Measurements from ENCODE around the gene VPS72.

Gene VPS72

DNA sequence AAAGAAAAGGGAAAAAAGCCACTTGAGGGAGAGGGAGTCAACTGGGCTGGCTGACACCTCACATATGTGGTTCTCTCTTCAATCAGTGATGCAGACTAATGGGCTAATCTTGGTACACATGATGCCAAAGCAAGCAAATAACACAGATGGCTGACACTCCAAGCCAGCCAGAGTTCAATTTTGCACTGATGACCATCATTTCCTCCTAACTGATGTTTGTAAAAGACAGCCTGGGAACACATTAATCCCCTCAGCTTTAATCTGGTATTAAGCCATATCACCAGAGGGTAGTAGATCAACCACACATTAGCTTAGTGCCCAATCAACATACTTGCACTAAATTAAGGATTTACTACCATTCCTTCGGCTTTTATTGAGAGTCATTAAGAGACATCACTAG lies 2.8 kb downstream of the VPS72 start:
- in situ Hi-C loops (cut with MboI; ENCODE audit: low sequenced_read_pairs), result no loop called here

DNA sequence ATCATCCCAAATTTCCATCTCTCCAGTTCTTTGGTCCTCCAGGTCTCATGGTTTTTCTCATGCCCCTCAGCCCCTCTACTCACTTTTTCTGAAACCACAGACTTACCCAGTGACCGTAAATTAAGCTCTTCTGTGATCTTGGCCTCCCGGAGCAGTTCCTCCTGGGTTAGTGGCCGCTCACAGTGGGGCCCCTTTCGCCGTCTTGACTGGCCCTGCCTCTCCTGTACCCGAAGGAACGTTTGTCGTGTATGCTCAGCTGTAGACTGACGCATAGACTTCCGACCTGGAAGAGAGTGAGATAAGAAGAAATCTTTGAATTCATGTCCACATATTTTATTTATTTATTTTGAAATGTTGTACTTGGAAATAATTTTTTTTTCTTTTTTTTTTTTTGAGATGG lies 5.8 kb downstream of the VPS72 start:
- in situ Hi-C loops (cut with MboI; ENCODE audit: low sequenced_read_pairs), result no loop called here

DNA sequence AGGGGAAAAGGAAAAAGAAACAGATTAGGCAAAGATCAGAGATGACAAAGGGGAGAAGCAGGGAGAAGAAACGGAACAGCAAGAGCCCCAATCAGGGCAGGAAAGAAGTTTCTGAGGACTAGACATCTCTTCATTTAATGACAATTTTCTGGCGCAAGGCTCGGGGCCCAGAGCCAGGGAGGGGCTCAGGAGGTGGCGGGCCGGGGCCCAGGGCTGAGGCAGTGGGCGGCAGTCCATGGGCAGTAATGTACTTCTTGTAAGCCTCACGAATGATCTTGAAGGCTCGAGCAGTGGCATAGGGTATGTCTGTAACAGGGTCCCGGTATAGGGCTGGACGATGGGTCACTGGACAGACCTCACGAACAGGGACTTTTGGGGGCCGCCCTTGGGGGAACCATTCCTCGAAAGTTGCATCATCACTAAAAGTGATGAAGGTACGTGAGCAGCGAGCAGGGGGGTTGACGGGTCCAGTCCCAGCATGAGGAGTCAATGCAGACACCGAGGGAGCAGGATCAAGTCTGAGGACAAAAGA lies 13.4 kb downstream of the VPS72 start:
- in situ Hi-C loops (cut with MboI; ENCODE audit: low sequenced_read_pairs), result no loop called here

DNA sequence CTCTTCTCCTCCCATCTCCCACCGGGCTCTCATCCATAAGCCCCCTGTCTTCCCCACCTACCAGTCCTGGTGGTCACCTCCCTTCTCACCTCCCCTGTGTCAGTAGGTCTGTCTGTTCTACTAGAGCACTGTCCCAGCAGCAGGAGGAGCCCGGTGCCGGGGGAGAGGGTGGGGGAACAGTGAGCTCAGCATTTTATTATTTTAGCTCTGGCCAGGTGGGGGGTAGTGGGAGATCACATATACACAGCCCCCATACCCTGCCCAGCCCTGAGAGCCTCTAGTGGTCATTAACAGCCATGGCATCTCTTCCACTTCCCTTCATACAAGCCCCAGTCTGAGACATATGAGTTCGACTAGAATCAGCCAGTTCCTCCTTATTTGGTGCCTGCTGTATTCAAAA lies 14.1 kb downstream of the VPS72 start, which contains the start of gene TMOD4:
Gene TMOD4, minus strand, starts transcription at position 119 of the 400 bp plus-strand sequence. CDS start 1,106 bp downstream, outside the sequence.
- in situ Hi-C loops (cut with MboI; ENCODE audit: low sequenced_read_pairs), result no loop called here

DNA sequence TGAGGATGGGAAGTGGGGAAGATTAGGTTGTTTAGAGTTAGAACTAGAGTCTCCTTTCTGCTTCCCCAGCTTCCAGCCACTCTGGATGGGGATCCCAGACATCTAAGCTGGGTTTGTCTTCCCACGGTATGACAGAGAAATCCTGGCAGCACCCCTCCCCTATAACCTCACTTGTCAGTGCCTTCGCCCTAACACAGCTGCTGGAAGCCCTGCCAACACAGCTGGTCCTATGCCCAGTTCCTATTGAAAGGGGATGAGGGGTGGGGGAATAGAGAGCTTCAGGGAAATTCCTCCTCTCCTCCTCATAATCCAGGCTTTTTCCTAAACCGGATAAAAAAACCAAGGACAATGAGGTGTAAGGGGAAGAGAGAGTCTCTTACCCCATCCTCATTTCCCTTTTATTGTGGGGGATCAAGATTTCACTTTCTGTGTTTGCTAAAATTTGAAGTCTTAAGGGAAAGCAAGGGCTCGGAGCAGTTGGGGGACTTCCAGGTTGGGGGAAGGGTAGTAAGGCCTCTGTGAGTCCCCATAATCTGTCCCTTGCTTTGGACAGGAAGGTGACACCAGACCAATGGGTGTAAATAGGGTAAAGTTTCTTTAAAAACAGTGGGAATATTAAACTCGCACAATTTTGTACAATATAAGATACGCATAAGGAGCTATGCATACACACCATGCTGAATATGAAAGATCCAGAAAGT lies 14.8 kb downstream of the VPS72 start:
- in situ Hi-C loops (cut with MboI; ENCODE audit: low sequenced_read_pairs), result no loop called here

DNA sequence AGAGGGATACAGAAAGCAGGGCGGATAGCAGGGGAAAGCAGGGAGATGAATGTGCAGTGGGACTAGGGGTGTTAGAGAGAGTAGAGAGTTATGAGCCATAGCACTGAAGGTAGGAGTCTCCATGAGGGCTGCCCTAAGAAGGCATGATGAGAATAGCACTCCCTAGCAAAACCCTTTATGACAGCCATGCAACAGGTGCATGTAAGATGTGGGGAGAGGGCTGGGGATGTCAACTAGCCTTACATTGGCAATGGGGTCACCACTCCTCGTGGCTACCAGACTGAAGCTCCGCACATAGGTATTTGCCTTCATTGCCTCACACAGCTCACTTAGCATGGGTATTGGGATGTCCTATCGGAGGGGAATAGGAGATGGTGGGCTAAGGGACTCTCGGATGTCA lies 18.8 kb downstream of the VPS72 start:
- in situ Hi-C loops (cut with MboI; ENCODE audit: low sequenced_read_pairs), result no loop called here

DNA sequence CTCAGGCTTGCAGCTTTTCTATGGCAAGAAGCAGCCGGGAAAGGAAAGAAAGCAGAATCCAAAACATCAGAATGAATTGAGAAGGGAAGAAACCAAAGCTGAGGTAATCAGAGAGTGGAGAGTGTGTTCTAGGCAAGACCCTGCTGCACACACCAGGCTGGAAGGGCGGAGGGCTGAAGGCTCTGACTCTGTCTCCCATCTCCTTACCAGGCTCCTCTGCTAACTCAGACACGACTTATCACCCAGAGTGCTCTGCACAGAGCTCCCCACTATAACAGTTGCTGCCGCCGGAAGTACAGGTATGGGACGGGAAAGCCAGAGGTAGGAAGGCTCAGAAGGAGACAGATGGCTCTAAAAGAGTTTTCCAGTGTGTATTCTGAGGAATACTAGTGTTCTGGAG lies 22.9 kb downstream of the VPS72 start:
- in situ Hi-C loops (cut with MboI; ENCODE audit: low sequenced_read_pairs), result no loop called here

DNA sequence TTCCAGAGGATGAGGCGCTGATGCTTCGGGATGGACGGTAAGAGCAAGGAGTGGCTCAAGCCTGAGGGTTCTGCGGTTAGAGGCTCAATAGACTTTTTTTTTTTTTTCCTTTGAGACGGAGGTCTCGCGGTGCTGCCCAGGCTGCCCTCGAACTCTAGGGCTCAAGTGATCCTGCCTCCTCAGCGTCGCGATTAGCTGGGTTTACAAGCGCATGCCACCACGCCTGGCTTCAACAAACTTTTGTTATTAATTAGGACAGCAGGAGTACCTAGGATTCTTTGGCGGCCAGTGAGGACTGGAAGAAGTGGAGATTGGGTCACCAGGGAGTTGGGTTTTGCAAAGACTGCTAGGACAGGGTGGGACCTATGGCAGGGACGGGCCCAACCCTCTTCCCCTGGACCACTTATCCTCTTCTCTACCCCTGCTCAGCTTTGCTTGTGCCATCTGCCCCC lies 23.5 kb downstream of the VPS72 start:
- in situ Hi-C loops (cut with MboI; ENCODE audit: low sequenced_read_pairs), result no loop called here

DNA sequence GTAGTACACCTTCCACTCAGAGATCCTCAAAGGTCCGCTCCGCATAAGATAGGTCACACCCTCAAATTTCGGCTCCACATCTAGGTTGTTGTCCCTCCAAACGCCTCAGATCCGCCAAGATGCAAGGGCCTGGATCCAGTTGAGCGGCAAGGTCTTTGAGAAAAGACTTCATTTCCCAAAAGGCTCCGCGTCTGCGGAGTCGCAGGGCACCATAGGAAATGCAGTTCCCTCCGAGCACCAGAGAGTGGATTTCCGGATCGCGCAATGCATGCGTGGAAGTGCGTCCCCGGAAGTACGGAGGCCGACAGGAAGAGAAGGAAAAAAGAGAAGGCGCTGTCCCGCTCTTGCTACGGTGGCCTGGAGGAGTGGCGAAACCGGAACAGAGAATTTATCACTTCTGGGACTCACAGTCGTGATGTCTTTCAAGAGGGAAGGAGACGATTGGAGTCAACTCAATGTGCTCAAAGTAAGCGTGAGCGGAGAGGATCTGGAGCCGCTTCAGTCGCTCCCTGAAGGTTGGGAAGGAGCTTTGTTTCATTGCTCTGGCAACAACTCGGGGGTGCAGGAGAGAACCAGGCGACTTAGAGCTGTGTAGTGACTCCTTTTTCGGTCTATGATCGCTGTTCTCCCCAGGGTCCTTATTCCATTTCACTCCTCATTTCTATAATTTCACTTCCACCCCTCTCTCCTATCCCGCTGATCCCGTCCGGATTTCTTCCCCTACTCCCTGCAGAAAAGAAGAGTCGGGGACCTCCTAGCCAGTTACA lies 24.1 kb downstream of the VPS72 start, which contains the start of the genes LYSMD1 and SCNM1:
Gene LYSMD1, minus strand, starts transcription at position 165 of the 767 bp plus-strand sequence. CDS start 644 bp downstream, outside the sequence.
Gene SCNM1, plus strand, starts transcription at position 407 of the 767 bp plus-strand sequence. Its CDS starts 9 bp downstream, at position 416.
- in situ Hi-C loops (cut with MboI; ENCODE audit: low sequenced_read_pairs), result no loop called here

DNA sequence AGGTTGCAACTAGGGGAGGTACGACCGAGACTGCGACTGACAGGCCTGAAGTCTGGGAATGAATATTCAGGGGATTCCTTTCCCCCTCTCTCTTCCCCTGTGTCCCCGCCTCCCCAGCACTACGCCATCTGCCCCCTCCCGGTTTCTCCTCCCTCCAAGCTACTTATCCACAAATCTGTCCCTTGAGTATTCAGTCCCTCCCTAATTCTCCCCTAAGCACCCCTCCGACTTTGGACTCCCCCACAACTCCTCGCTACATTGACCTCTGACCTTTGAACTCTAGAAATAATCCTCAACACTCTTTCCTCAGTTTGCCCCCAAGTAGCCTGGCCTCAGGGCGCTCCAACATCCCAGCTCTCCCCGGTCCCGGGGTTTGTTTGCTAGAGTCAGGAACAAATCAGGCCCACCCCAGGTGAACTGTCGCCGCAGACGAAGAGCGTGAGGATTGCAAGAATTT lies 24.7 kb downstream of the VPS72 start:
- in situ Hi-C loops (cut with MboI; ENCODE audit: low sequenced_read_pairs), result no loop called here

DNA sequence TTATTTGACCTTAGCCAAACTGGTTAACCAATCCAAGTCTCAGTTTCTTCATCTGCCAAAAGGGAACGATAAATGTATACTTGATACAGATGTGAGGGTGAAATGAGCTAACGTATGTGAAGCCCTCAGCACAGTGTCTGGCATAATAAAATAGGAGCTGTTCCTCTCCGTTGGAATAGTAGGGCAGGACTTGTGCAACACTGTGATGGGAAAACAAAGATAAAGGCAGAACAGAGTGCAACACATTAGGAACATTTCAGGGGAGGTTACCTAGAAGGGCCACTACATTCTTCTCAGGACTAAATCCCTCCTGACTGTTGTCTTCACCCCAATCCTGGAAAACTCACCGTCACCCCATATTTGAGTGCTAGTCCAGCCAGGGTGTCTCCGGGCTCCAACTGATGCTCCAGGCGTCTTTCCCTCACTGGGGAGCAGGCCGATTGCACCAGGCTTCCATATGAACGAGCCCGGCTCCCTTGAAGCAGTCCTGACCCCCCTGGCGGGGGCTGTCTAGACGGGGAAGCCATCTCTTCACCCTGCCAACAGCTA lies 25.2 kb downstream of the VPS72 start:
- in situ Hi-C loops (cut with MboI; ENCODE audit: low sequenced_read_pairs), result no loop called here

DNA sequence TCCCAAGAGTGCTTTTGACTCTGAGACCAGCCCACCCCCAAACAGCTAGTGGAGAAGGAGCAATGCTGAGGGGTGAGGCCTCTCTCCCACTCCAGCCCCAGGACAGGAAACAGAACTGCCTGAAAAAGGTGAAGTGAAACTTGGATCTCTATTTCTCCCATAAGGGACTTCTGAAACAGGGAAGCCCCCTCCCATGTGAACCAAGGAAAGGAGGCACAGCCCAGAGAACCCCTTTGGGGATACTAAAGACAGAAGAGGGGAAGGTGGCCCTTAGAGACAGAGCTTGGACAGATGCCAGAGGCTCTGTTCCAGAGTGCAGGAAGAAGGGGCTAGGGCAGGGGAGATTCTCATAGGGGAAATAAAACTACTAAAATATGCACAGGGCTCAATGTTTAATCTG lies 30.6 kb downstream of the VPS72 start:
- in situ Hi-C loops (cut with MboI; ENCODE audit: low sequenced_read_pairs), result no loop called here

DNA sequence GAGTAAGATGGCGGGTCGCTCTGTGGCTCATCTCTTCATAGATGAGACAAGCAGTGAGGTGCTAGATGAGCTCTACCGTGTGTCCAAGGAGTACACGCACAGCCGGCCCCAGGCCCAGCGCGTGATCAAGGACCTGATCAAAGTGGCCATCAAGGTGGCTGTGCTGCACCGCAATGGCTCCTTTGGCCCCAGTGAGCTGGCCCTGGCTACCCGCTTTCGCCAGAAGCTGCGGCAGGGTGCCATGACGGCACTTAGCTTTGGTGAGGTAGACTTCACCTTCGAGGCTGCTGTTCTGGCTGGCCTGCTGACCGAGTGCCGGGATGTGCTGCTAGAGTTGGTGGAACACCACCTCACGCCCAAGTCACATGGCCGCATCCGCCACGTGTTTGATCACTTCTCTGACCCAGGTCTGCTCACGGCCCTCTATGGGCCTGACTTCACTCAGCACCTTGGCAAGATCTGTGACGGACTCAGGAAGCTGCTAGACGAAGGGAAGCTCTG lies 31.2 kb downstream of the VPS72 start:
- in situ Hi-C loops (cut with MboI; ENCODE audit: low sequenced_read_pairs), result no loop called here

DNA sequence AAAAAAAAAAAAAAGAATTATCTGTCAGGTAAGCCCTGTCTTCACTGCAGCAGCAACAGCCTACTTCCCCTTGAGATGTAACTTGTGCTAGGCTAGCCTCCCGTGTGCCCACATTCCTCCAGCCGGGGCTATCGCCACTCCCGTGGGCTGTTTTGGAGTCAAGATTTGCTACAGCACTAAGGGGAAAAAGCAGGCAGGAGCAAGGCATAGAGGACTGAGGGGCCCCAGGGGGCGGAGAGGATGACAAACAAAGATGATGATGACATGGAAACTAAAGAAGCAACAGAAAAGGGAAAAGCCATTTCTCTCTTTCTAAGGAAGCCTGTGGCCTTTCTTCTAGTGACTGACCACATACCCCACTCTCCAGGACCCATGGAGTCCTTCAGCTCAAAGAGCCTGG lies 31.7 kb downstream of the VPS72 start:
- in situ Hi-C loops (cut with MboI; ENCODE audit: low sequenced_read_pairs), result no loop called here

DNA sequence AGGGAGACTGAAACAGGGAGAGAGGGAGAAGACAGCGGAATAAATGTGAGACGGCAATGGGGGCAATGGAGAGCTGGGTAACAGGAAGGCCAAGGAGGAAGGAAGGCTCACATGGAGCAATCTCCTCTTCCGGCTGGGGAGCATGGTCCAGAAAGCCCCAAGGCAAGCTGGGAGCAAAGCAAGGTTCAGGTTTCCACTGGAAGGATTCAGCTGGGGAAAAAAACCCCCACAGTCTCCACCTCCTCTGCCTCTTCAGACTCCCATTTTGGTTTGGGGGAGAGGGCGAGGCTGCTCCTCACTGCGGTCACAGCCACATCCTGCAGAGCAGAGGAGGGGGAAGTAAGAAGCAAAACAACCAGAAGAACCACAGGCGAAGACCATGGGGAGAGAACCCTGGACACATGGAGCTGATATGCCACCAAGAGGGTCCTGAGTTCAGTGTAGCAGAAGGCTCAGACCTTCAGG lies 32.9 kb downstream of the VPS72 start:
- in situ Hi-C loops (cut with MboI; ENCODE audit: low sequenced_read_pairs), result no loop called here

DNA sequence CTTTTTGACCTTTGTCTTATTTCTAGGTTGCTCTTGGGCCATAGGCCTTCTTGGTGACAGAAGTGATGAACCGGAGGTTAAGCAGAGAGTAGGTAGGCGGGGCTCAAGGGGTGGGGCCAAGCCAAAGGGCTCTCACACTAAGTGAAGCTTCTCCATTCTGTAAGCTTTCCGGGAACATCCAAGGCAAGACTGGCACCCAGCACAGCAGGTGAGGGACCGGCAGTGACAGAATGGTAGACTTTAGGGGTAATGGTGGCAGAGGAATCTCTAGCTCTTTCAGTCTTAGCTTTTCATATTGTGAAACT lies 33.5 kb downstream of the VPS72 start, which contains the start of gene TNFAIP8L2:
Gene TNFAIP8L2, plus strand, starts transcription at position 135 of the 305 bp plus-strand sequence. CDS start 2,049 bp downstream, outside the sequence.
- in situ Hi-C loops (cut with MboI; ENCODE audit: low sequenced_read_pairs), result no loop called here

DNA sequence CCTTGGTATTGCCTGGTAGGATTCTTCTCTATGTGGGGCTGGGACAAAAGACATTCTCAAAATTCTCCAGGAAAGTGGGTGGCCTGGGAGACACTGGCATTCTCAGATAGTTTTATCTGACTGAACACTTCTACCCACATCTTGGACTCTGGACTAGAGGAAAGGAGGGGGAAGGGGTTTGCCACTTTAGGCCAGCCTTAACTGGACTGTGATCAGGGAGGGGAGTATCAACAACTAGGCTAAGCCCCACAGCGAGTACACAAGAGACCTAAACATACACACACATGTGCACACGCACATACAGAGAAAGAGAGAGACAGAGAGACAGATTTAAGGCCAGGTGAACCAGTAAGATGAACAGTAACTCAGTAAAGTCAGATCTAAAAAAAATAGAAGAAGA lies 42.3 kb downstream of the VPS72 start:
- in situ Hi-C loops (cut with MboI; ENCODE audit: low sequenced_read_pairs), result no loop called here

DNA sequence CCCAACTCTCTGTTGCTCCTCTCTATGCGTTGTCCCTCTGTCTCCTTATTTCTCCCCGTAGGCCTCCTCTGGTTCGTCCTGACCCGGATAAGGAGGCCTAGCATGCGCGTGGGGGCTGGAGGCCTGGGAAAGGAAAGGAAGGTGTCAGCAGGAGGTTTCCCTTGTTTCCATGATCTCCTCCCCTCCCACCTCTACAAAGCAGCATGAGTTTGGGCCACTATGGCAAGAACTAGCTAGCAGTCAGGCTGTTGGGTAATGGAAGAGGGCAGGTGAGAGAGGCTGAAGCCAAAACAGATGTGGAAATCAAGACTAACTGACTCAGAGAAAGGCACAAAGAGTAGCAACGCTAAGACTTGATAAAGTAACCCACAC lies 42.9 kb downstream of the VPS72 start:
- in situ Hi-C loops (cut with MboI; ENCODE audit: low sequenced_read_pairs), result no loop called here

DNA sequence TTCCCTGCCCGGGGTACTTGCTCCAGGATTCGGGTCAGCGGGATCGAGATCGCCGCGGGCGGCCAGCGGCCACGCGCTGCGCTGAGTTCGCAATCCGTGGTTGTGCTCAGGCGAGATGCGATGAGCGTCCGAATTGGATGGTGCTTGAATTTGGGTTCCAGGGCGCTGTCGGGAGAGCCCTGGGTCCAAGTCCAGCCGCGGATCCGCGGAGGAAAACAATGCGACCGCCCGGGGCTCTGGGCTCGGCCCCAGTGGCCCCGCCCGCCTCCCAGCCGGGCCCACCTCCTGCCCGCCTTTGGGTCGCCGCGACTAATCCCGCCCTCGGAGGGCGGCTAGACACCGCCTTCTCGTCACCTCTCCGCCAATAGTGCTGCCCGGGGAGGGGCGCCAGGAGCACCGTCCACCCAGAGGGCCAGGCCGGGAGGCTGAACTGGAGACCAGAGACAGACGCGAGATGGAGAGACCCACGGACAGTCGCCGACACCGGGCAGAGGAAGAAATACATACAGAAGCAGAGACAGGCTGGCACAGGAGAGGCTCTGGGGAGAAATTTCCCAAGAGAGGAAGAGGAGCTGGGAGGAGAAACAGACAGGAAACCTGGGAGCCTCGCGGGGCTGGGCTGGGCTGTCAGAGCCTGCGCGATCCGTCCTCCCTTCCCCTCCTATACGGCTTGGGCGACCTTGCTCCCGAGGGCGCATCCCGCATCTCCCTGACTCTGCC lies 43.4 kb downstream of the VPS72 start, which contains the start of gene SEMA6C:
Gene SEMA6C, minus strand, starts transcription at position 220 of the 720 bp plus-strand sequence. CDS start 4,010 bp downstream, outside the sequence.
- in situ Hi-C loops (cut with MboI; ENCODE audit: low sequenced_read_pairs), result no loop called here

DNA sequence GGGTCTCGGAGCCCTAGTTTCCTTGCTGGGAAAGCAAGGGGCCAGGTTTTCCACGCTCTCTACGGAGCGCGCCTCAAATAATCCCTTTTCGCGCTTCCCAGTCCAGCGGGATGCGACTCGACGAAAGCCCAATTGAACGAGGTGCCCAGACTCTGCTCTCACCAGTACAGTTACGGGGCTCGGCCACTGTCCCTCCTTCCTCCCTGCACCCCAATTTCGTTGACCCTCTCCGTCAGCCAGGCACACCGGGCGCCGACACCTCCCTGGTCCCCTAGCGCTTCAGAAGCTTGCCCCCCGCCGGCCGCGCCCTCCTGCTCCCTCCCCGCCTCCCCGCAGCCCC lies 44.0 kb downstream of the VPS72 start:
- in situ Hi-C loops (cut with MboI; ENCODE audit: low sequenced_read_pairs), result no loop called here
